MCF 10A (cell line): ENCODE measurements around the gene CBX7. TPM values are rescaled to one million over a fixed set of nuclear protein-coding genes. Genes with fewer than 3 reads are reported as not detected.

ENCODE experiments used
- BruUV-seq: library from RNA; stranded (reverse); fragments of 400-500 nt; replicated peaks from 2 replicates; lab custom pipeline; 2021; lab: Mats Ljungman, UMichigan
- CTCF ChIA-PET: fragments of 300-600 bp; sonication (Branson Sonifier 250); formaldehyde crosslinking; extraction: SDS; loops from one replicate; lab custom pipeline; 2021; ENCODE audit warnings: antibody characterized with exemption, inconsistent platforms; lab: Yijun Ruan, JAX
- POLR2A ChIA-PET: fragments of 300-600, 350-650 bp; sonication (Branson Sonifier 250); formaldehyde crosslinking; extraction: SDS; loops from one replicate; lab custom pipeline; 2020; ENCODE audit warnings: antibody characterized with exemption, inconsistent platforms; lab: Yijun Ruan, JAX
- DNase-seq: peaks from one replicate; pipeline ENCODE4 v3.0.0-alpha.2; 2018; ENCODE audit not compliant: unreplicated experiment
- H3K27ac Mint-ChIP-seq: one replicate; pipeline ENCODE4 v1.8.0; 2022; ENCODE audit warnings: mild to moderate bottlenecking, low read depth, mixed read lengths; ENCODE audit not compliant: unreplicated experiment
- H3K27me3 Mint-ChIP-seq: one replicate; pipeline ENCODE4 v1.8.0; 2022; ENCODE audit warnings: mixed read lengths; ENCODE audit not compliant: insufficient read depth, unreplicated experiment
- H3K36me3 Mint-ChIP-seq: one replicate; pipeline ENCODE4 v1.8.0; 2022; ENCODE audit warnings: mild to moderate bottlenecking, moderate library complexity, mixed read lengths; ENCODE audit not compliant: insufficient read depth, unreplicated experiment
- H3K4me1 Mint-ChIP-seq: one replicate; pipeline ENCODE4 v1.8.0; 2022; ENCODE audit warnings: mixed read lengths; ENCODE audit not compliant: insufficient read depth, unreplicated experiment
- H3K4me3 Mint-ChIP-seq: one replicate; pipeline ENCODE4 v1.8.0; 2022; ENCODE audit warnings: mild to moderate bottlenecking, moderate library complexity, mixed read lengths; ENCODE audit not compliant: unreplicated experiment
- H3K9me3 Mint-ChIP-seq: one replicate; pipeline ENCODE4 v1.8.0; 2022; ENCODE audit warnings: mixed read lengths; ENCODE audit not compliant: unreplicated experiment
- CTCF ChIP-seq: fragments of 200-600 bp; IDR thresholded peaks from one replicate; pipeline ENCODE4 v1.8.0; 2022; ENCODE audit warnings: antibody characterized with exemption, mild to moderate bottlenecking; ENCODE audit not compliant: unreplicated experiment
- intact Hi-C: fragments of 100-400 bp; cut with micrococcal nuclease; formaldehyde crosslinking; loops from 2 replicates; pipeline ENCODE4 v1.14.1; 2022
- total RNA-seq: library from RNA; stranded (reverse); gene quantifications from 2 replicates; pipeline ENCODE4 v1.2.3, GENCODE V29; 2022

CBX7 gene
- total RNA-seq, 1 experiment from 2014 or later, result 5.3 TPM

- POLR2A ChIA-PET, result interaction anchor here (1.6 kb wide), 1 partner anchor 246 kb away, joined by 5 read pairs; the partner anchor contains the start of gene CBX6
- H3K4me1 Mint-ChIP-seq, result no peaks in the 10 kb centered on the region
- CTCF ChIA-PET, result interaction anchor here (0.7 to 2.3 kb wide), 6 partner anchors 104 to 361 kb away, joined by 3 to 16 read pairs (median 4); no protein-coding TSS in a partner anchor
- intact Hi-C loops, result no loop called here
- TF ChIP-seq CTCF, result peak; percentile 41
- no TSS peak for BruUV-seq
- H3K36me3 Mint-ChIP-seq, result no peaks in the 10 kb centered on the region
- no peaks in the 10 kb centered on the region for H3K9me3 Mint-ChIP-seq
- peak; percentile 71 for DNase-seq
- H3K27ac Mint-ChIP-seq, result no peak overlapping the region
- no peak overlapping the region for H3K4me3 Mint-ChIP-seq
- no peaks in the 10 kb centered on the region for H3K27me3 Mint-ChIP-seq
Measured at GRCh38 chr22:39117585-39118191, 34.8 kb downstream of the CBX7 start.

- BruUV-seq, result no TSS peak
- DNase-seq, result no peak
- intact Hi-C loops, result no loop called here
- H3K27ac Mint-ChIP-seq, result no peak overlapping the region
- no peaks in the 10 kb centered on the region for H3K9me3 Mint-ChIP-seq
- CTCF ChIA-PET, result interaction anchor here (1.2 kb wide), 1 partner anchor 246 kb away, joined by 4 read pairs; no protein-coding TSS in a partner anchor
- H3K27me3 Mint-ChIP-seq, result no peaks in the 10 kb centered on the region
- no peak for TF ChIP-seq CTCF
- H3K36me3 Mint-ChIP-seq, result no peaks in the 10 kb centered on the region
- no peak overlapping the region for H3K4me3 Mint-ChIP-seq
- H3K4me1 Mint-ChIP-seq, result peaks cover 3% of the 10 kb centered on the region
- POLR2A ChIA-PET, result interaction anchor here (1.0 kb wide), 1 partner anchor 36 kb away, joined by 3 read pairs; no protein-coding TSS in a partner anchor
Measured at GRCh38 chr22:39115977-39116621, 36.4 kb downstream of the CBX7 start.

- H3K36me3 Mint-ChIP-seq, result no peaks in the 10 kb centered on the region
Measured at GRCh38 chr22:39115570-39115969, 36.9 kb downstream of the CBX7 start.

More at GRCh38 chr22:39115570-39115969, 36.9 kb downstream of the CBX7 start:
- Mint-ChIP-seq H3K4me1 (peaks cover 8% of the 10 kb centered on the region), H3K27me3 (no peaks in the 10 kb centered on the region), H3K4me3 (no peak overlapping the region), H3K9me3 (no peaks in the 10 kb centered on the region), H3K27ac (no peak overlapping the region)
- DNase-seq, result no peak
- ChIA-PET CTCF (interaction anchor here (1.2 kb wide), 1 partner anchor 245 kb away, joined by 4 read pairs; no protein-coding TSS in a partner anchor), POLR2A (interaction anchor here (1.0 kb wide), 1 partner anchor 37 kb away, joined by 3 read pairs; no protein-coding TSS in a partner anchor)
- no TSS peak for BruUV-seq
- intact Hi-C loops, result no loop called here
- TF ChIP-seq CTCF, result no peak
